ENCODE data around the gene DOCK6.

DOCK6 gene

GRCh38 chr19:11238781-11239376, 23.4 kb downstream of the DOCK6 start:
- no peak overlapping the region for H2AFZ ChIP-seq (ENCODE audit: low read length)
- H3K4me1 ChIP-seq (ENCODE audit: control insufficient read depth in 2 of 2, insufficient read depth in 1 of 2, low read depth in 1 of 2, low read length in 2 of 2): peaks cover 0 to 9% of the 10 kb centered on the region in 2 donors
- no peak overlapping the region for H2BK5ac ChIP-seq (ENCODE audit: low read length)
- H3K9me3 ChIP-seq (replicated peaks in 1 of 2; ENCODE audit: control insufficient read depth in 2 of 2, insufficient read depth in 1 of 2, low read depth in 1 of 2, low read length in 2 of 2): no peaks in the 10 kb centered on the region
- no peak overlapping the region for H3K4me3 ChIP-seq (ENCODE audit: low read length in 2 of 2)
- H3K79me1 ChIP-seq (ENCODE audit: low read depth, low read length): no peaks in the 10 kb centered on the region
- H3K36me3 ChIP-seq (replicated peaks in 1 of 2; ENCODE audit: control insufficient read depth in 2 of 2, insufficient read depth in 2 of 2, low read length in 2 of 2): peaks cover 5 to 82% of the 10 kb centered on the region in 2 donors
- no peak overlapping the region for H3K14ac ChIP-seq (ENCODE audit: low read length)
- peak overlapping the region; percentile 26 for H2AK5ac ChIP-seq (ENCODE audit: low read depth, low read length)
- no peak overlapping the region for H3K4me2 ChIP-seq (ENCODE audit: insufficient read depth, low read length, poor library complexity, severe bottlenecking)
- no peak overlapping the region for H4K91ac ChIP-seq (ENCODE audit: low read depth, low read length, poor library complexity)
- H3K27ac ChIP-seq (replicated peaks; ENCODE audit: low read length): no peak overlapping the region
- H3K27me3 ChIP-seq (ENCODE audit: control insufficient read depth in 3 of 3, insufficient read depth in 3 of 3, low read depth in 1 of 3, low read length in 3 of 3): peaks cover 0 to 1% (median 0%) of the 10 kb centered on the region in 3 experiments
- H3K23ac ChIP-seq (ENCODE audit: low read depth, low read length, poor library complexity): no peak overlapping the region
- H2BK12ac ChIP-seq (ENCODE audit: low read length): peak overlapping the region; percentile 84
- H2BK120ac ChIP-seq (ENCODE audit: low read depth, low read length): no peak overlapping the region
- no peak overlapping the region for H4K8ac ChIP-seq (ENCODE audit: low read depth, low read length)
- no CpG with 5 or more reads among the region's 6 CpGs for WGBS, 2 donors (ENCODE audit: extremely low coverage in 2 of 2, insufficient read length in 2 of 2, insufficient replicate concordance in 1 of 2)
- DNase-seq (ENCODE audit: low spot score): no peak
- no peak overlapping the region for H2BK15ac ChIP-seq (ENCODE audit: low read length)
- no peak overlapping the region for H3K9ac ChIP-seq (ENCODE audit: low read depth, low read length, poor library complexity)
- H3K4ac ChIP-seq (ENCODE audit: low read length): no peak overlapping the region
- no peak overlapping the region for H3K18ac ChIP-seq (ENCODE audit: low read length)

DNA sequence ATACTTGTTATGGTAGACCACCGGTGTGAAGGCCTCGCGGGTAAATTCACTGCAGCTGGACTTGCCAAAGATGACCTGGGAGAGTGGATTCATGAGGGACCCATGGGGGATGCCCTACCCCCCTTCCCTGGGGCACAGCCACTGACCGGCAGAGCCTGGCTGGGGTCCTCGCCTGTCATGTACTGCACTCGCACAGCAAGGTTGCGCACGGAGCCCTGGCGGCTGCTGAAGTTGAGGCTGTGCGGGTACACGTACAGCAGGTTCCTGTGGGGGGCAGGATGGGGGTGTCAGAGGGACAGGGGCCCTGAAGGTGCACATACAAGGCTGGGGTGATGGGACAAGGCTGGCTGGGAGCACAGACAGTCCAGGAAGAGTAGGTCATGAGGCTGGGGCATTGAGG, 24.3 kb downstream of the DOCK6 start:
- H2BK5ac ChIP-seq (ENCODE audit: low read length): no peak overlapping the region
- H4K8ac ChIP-seq (ENCODE audit: low read depth, low read length): no peak overlapping the region
- no peaks in the 10 kb centered on the region for H3K27me3 ChIP-seq (ENCODE audit: control insufficient read depth in 3 of 3, insufficient read depth in 3 of 3, low read depth in 1 of 3, low read length in 3 of 3)
- peak overlapping the region; percentile 37 for H3K23ac ChIP-seq (ENCODE audit: low read depth, low read length, poor library complexity)
- no peak overlapping the region for H3K4ac ChIP-seq (ENCODE audit: low read length)
- no peaks in the 10 kb centered on the region for H3K79me1 ChIP-seq (ENCODE audit: low read depth, low read length)
- no CpG with 5 or more reads among the region's 11 CpGs for WGBS, 2 donors (ENCODE audit: extremely low coverage in 2 of 2, insufficient read length in 2 of 2, insufficient replicate concordance in 1 of 2)
- no peak overlapping the region for H2AFZ ChIP-seq (ENCODE audit: low read length)
- no peak overlapping the region for H3K4me3 ChIP-seq (ENCODE audit: low read length in 2 of 2)
- H4K91ac ChIP-seq (ENCODE audit: low read depth, low read length, poor library complexity): no peak overlapping the region
- no peaks in the 10 kb centered on the region for H3K9me3 ChIP-seq (replicated peaks in 1 of 2; ENCODE audit: control insufficient read depth in 2 of 2, insufficient read depth in 1 of 2, low read depth in 1 of 2, low read length in 2 of 2)
- H3K18ac ChIP-seq (ENCODE audit: low read length): no peak overlapping the region
- H3K14ac ChIP-seq (ENCODE audit: low read length): no peak overlapping the region
- H3K36me3 ChIP-seq (replicated peaks in 1 of 2; ENCODE audit: control insufficient read depth in 2 of 2, insufficient read depth in 2 of 2, low read length in 2 of 2): peaks cover 5 to 81% of the 10 kb centered on the region in 2 donors
- no peak overlapping the region for H2AK5ac ChIP-seq (ENCODE audit: low read depth, low read length)
- DNase-seq (ENCODE audit: low spot score): no peak
- H3K27ac ChIP-seq (replicated peaks; ENCODE audit: low read length): no peak overlapping the region
- peak overlapping the region; percentile 43 for H2BK12ac ChIP-seq (ENCODE audit: low read length)
- no peak overlapping the region for H2BK120ac ChIP-seq (ENCODE audit: low read depth, low read length)
- peak overlapping the region; percentile 30 for H3K9ac ChIP-seq (ENCODE audit: low read depth, low read length, poor library complexity)
- no peak overlapping the region for H2BK15ac ChIP-seq (ENCODE audit: low read length)
- peaks cover 0 to 6% of the 10 kb centered on the region in 2 donors for H3K4me1 ChIP-seq (ENCODE audit: control insufficient read depth in 2 of 2, insufficient read depth in 1 of 2, low read depth in 1 of 2, low read length in 2 of 2)
- H3K4me2 ChIP-seq (ENCODE audit: insufficient read depth, low read length, poor library complexity, severe bottlenecking): no peak overlapping the region

DNA sequence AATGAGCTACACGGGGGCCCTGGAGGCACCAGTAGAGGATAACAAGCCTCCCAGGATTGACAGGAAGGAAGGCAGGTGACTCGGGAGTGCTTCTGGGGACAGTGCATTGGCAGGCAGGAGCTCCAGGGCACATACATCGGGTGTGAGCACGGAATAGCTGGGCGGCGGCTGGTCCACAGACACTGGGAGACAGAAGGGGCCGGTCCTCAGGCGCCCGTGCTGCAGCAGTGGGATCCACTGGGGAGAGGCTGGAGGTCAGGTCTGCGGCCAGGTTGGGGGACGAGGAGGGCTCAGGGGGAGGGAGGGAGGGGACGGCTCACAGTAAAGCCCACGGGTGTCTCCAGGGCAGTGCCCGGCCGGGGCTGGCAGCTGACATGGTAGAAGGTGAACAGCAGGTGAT, 25.0 kb downstream of the DOCK6 start:
- H3K4me1 ChIP-seq (ENCODE audit: control insufficient read depth in 2 of 2, insufficient read depth in 1 of 2, low read depth in 1 of 2, low read length in 2 of 2): peaks cover 0 to 6% of the 10 kb centered on the region in 2 donors
- no peak overlapping the region for H4K8ac ChIP-seq (ENCODE audit: low read depth, low read length)
- H2BK15ac ChIP-seq (ENCODE audit: low read length): no peak overlapping the region
- no peak overlapping the region for H2AFZ ChIP-seq (ENCODE audit: low read length)
- no peak overlapping the region for H2BK12ac ChIP-seq (ENCODE audit: low read length)
- no peak overlapping the region for H3K27ac ChIP-seq (replicated peaks; ENCODE audit: low read length)
- no peak overlapping the region for H3K4me3 ChIP-seq (ENCODE audit: low read length in 2 of 2)
- no peaks in the 10 kb centered on the region for H3K27me3 ChIP-seq (ENCODE audit: control insufficient read depth in 3 of 3, insufficient read depth in 3 of 3, low read depth in 1 of 3, low read length in 3 of 3)
- H3K9me3 ChIP-seq (replicated peaks in 1 of 2; ENCODE audit: control insufficient read depth in 2 of 2, insufficient read depth in 1 of 2, low read depth in 1 of 2, low read length in 2 of 2): no peaks in the 10 kb centered on the region
- no CpG with 5 or more reads among the region's 15 CpGs for WGBS, 2 donors (ENCODE audit: extremely low coverage in 2 of 2, insufficient read length in 2 of 2, insufficient replicate concordance in 1 of 2)
- H3K9ac ChIP-seq (ENCODE audit: low read depth, low read length, poor library complexity): no peak overlapping the region
- H2AK5ac ChIP-seq (ENCODE audit: low read depth, low read length): no peak overlapping the region
- H2BK120ac ChIP-seq (ENCODE audit: low read depth, low read length): no peak overlapping the region
- no peak overlapping the region for H3K14ac ChIP-seq (ENCODE audit: low read length)
- H3K79me1 ChIP-seq (ENCODE audit: low read depth, low read length): no peaks in the 10 kb centered on the region
- no peak overlapping the region for H3K4ac ChIP-seq (ENCODE audit: low read length)
- no peak overlapping the region for H4K91ac ChIP-seq (ENCODE audit: low read depth, low read length, poor library complexity)
- no peak overlapping the region for H3K18ac ChIP-seq (ENCODE audit: low read length)
- H2BK5ac ChIP-seq (ENCODE audit: low read length): no peak overlapping the region
- H3K23ac ChIP-seq (ENCODE audit: low read depth, low read length, poor library complexity): no peak overlapping the region
- no peak for DNase-seq (ENCODE audit: low spot score)
- no peak overlapping the region for H3K4me2 ChIP-seq (ENCODE audit: insufficient read depth, low read length, poor library complexity, severe bottlenecking)
- H3K36me3 ChIP-seq (replicated peaks in 1 of 2; ENCODE audit: control insufficient read depth in 2 of 2, insufficient read depth in 2 of 2, low read length in 2 of 2): peaks cover 8 to 82% of the 10 kb centered on the region in 2 donors

GRCh38 chr19:11236324-11237301, 25.7 kb downstream of the DOCK6 start:
- no peak for DNase-seq (ENCODE audit: low spot score)
- H3K4ac ChIP-seq (ENCODE audit: low read length): no peak overlapping the region
- H3K23ac ChIP-seq (ENCODE audit: low read depth, low read length, poor library complexity): peak overlapping the region; percentile 11
- no peak overlapping the region for H2BK15ac ChIP-seq (ENCODE audit: low read length)
- peaks cover 0 to 4% of the 10 kb centered on the region in 2 donors for H3K4me1 ChIP-seq (ENCODE audit: control insufficient read depth in 2 of 2, insufficient read depth in 1 of 2, low read depth in 1 of 2, low read length in 2 of 2)
- no peak overlapping the region for H3K4me2 ChIP-seq (ENCODE audit: insufficient read depth, low read length, poor library complexity, severe bottlenecking)
- no peak overlapping the region for H4K8ac ChIP-seq (ENCODE audit: low read depth, low read length)
- no CpG with 5 or more reads among the region's 31 CpGs for WGBS, 2 donors (ENCODE audit: extremely low coverage in 2 of 2, insufficient read length in 2 of 2, insufficient replicate concordance in 1 of 2)
- H3K79me1 ChIP-seq (ENCODE audit: low read depth, low read length): no peaks in the 10 kb centered on the region
- peaks cover 10 to 83% of the 10 kb centered on the region in 2 donors for H3K36me3 ChIP-seq (replicated peaks in 1 of 2; ENCODE audit: control insufficient read depth in 2 of 2, insufficient read depth in 2 of 2, low read length in 2 of 2)
- no peak overlapping the region for H3K18ac ChIP-seq (ENCODE audit: low read length)
- no peaks in the 10 kb centered on the region for H3K27me3 ChIP-seq (ENCODE audit: control insufficient read depth in 3 of 3, insufficient read depth in 3 of 3, low read depth in 1 of 3, low read length in 3 of 3)
- H2BK120ac ChIP-seq (ENCODE audit: low read depth, low read length): no peak overlapping the region
- H3K4me3 ChIP-seq (ENCODE audit: low read length in 2 of 2): no peak overlapping the region
- no peak overlapping the region for H2AFZ ChIP-seq (ENCODE audit: low read length)
- H3K9me3 ChIP-seq (replicated peaks in 1 of 2; ENCODE audit: control insufficient read depth in 2 of 2, insufficient read depth in 1 of 2, low read depth in 1 of 2, low read length in 2 of 2): no peaks in the 10 kb centered on the region
- H3K9ac ChIP-seq (ENCODE audit: low read depth, low read length, poor library complexity): no peak overlapping the region
- H2BK12ac ChIP-seq (ENCODE audit: low read length): no peak overlapping the region
- H3K14ac ChIP-seq (ENCODE audit: low read length): peak overlapping the region; percentile 27
- no peak overlapping the region for H4K91ac ChIP-seq (ENCODE audit: low read depth, low read length, poor library complexity)
- H2BK5ac ChIP-seq (ENCODE audit: low read length): no peak overlapping the region
- H3K27ac ChIP-seq (replicated peaks; ENCODE audit: low read length): no peak overlapping the region
- no peak overlapping the region for H2AK5ac ChIP-seq (ENCODE audit: low read depth, low read length)

Measured in neuronal stem cell (in vitro differentiated cells).